SK-N-SH treated with all-trans-retinoic acid at 6 μM for 48 hours (cell line): Measurements from ENCODE around the gene RSL1D1.

Experiments used
- RARB ChIP-seq: fragments of 250-450 bp; sonication (Bioruptor Pico); IDR thresholded peaks from 2 replicates; pipeline ENCODE4 v1.8.0; 2021; ENCODE audit warnings: mild to moderate bottlenecking, moderate library complexity
- ZFP3 ChIP-seq: fragments of 250-450 bp; sonication (Bioruptor Pico); IDR thresholded peaks from 2 replicates; pipeline ENCODE4 v1.5.0; 2020; ENCODE audit warnings: mild to moderate bottlenecking, moderate library complexity

DNA sequence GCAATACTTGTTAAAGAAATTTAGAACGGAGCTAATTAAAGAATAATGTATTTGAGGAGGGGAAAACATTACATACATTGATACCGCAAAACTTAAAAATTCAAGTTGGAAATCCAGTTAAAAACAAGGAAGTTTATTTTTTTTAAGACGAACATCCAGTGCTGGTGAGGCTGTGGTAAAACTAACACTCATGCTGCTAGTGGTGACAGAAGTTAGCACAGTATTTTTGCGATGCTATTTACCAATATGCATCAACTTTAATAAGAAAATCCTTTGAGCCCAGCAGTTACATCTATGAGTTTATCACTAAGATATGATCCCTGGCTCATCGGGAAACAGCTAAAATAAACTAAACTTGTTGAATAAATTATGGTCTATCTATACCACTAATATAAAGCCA is 32.7 kb upstream of the RSL1D1 start:
- TF ChIP-seq ZFP3 (CRISPR knock-in tag) (no peak), RARB (no peak)
